Measurements from ENCODE around the gene MRPL2. TPM values are rescaled to one million over a fixed set of nuclear protein-coding genes. Genes with fewer than 3 reads are reported as not detected.

MRPL2 gene
- total RNA-seq, 1 donor from 2014 or later, result 50.3 TPM

DNA sequence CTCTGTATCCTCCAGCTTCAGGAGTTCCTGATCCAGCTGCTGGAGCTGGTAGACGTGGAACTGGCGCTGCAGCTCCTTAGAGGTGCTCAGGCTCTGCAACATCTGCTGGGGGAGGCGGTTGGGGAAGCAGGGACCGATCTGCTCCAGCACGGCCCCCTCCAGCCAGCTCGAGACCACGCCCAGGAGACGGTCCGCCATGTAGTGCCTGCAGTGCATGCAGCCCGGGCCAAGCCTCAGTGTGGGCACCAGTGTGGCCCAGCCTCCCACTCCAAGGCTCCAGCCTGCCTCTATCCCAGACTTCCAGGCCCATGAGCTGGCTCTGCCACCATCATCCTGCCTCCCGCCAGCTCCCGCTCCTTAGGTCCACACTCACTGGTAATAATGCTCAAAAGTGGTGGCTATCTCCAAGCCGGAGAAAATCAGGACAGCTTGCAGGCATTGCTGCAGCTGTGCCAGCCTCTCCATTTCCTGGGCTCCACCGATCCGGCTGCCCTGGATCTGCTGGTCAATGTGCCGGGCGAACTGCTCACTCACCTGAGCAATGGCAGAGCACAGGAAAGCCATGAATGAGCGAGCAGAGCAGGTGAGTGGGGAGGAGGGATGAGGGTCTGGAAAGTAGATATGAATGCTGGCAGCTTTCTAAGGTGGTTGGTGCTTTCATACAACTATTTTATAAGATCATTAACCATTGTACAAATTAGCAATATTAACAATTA, 18.5 kb downstream of the MRPL2 start:
- FAIRE-seq, result peak; percentile 80
- TF ChIP-seq, protein P1, sequence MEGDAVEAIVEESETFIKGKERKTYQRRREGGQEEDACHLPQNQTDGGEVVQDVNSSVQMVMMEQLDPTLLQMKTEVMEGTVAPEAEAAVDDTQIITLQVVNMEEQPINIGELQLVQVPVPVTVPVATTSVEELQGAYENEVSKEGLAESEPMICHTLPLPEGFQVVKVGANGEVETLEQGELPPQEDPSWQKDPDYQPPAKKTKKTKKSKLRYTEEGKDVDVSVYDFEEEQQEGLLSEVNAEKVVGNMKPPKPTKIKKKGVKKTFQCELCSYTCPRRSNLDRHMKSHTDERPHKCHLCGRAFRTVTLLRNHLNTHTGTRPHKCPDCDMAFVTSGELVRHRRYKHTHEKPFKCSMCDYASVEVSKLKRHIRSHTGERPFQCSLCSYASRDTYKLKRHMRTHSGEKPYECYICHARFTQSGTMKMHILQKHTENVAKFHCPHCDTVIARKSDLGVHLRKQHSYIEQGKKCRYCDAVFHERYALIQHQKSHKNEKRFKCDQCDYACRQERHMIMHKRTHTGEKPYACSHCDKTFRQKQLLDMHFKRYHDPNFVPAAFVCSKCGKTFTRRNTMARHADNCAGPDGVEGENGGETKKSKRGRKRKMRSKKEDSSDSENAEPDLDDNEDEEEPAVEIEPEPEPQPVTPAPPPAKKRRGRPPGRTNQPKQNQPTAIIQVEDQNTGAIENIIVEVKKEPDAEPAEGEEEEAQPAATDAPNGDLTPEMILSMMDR (IDR thresholded peaks at IDR 0.05; ENCODE audit: insufficient read depth, low read length, severe bottlenecking), result no peak
- H3K36me3 ChIP-seq (ENCODE audit: control insufficient read depth, insufficient read depth, low read length), result peaks cover 32% of the 10 kb centered on the region
- H3K27me3 ChIP-seq (ENCODE audit: control insufficient read depth, insufficient read depth, low read length), result no peaks in the 10 kb centered on the region
- DNase-seq (ENCODE audit: low read depth), result no peak
- no peak overlapping the region for H3K4me3 ChIP-seq (ENCODE audit: low read depth, low read length)

DNA sequence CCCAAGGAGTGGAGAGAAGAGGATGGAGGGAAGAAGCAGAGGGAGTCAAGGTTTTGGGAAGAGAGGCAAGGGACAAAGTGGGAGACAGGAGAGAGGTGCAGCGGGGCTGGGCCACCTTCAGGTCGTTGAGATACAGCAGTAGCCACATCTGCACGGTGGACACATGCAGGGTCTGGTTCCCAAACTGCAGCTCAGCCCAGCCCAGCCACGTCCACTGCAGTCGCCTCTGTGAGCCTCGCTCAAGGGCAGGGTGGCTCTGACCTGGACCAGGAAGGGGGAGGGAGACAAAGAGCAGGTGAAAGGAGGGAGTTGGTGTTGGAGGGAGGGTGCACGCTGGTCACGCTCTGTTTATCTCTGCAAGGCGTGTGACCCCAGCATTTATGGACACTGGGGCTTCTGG, 20.5 kb downstream of the MRPL2 start:
- DNase-seq (ENCODE audit: low read depth) (no peak), FAIRE-seq (no peak)
- TF ChIP-seq, protein P1 (IDR thresholded peaks at IDR 0.05; ENCODE audit: insufficient read depth, low read length, severe bottlenecking), result no peak
- no peak overlapping the region for H3K4me3 ChIP-seq (ENCODE audit: low read depth, low read length)
- H3K27me3 ChIP-seq (ENCODE audit: control insufficient read depth, insufficient read depth, low read length), result no peaks in the 10 kb centered on the region
- peaks cover 30% of the 10 kb centered on the region for H3K36me3 ChIP-seq (ENCODE audit: control insufficient read depth, insufficient read depth, low read length)

DNA sequence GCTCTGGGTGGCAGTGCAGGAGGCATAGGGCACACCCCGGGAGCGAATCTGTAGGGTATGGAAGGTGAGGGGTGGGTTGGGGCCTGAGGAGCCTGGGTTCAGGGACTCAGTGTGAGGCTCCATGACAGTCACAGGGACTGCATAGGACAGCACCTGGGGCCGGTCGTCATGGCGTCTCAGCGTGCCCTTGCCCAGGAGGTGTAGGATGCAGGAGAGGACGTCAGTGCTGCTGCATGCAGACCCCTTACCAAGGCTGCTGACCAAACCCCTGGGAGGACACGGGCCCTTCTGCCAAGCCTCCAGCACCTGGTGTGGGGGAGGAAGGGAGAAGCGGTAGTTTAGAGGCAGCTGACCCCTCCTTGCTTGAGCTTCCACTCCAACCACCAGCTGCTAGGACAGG, 21.5 kb downstream of the MRPL2 start:
- Histone ChIP-seq H3K36me3 (ENCODE audit: control insufficient read depth, insufficient read depth, low read length) (peaks cover 21% of the 10 kb centered on the region), H3K27me3 (ENCODE audit: control insufficient read depth, insufficient read depth, low read length) (no peaks in the 10 kb centered on the region), H3K4me3 (ENCODE audit: low read depth, low read length) (no peak overlapping the region)
- TF ChIP-seq, protein P1 (IDR thresholded peaks at IDR 0.05; ENCODE audit: insufficient read depth, low read length, severe bottlenecking), result no peak
- FAIRE-seq (no peak), DNase-seq (ENCODE audit: low read depth) (no peak)

DNA sequence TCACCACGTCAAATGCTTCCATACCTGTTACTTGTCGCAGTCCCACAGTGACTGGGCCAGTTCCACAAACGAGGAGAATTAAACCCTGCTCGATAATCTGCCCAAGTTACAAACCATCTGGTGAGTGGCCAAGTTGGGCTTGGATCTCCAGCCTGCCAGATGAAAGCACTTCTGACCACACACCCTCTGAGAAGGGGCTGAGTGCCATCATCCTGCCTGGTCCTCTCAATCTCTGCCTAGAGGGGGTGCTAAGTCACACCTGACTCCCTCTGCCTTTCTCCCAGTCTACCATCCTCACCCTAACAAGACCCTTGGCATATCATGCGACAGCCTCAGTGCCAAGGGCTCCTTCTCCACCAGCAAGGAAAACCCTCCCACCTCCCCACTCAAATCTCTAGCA, 22.0 kb downstream of the MRPL2 start:
- FAIRE-seq (peak; percentile 62), DNase-seq (ENCODE audit: low read depth) (no peak)
- Histone ChIP-seq H3K36me3 (ENCODE audit: control insufficient read depth, insufficient read depth, low read length) (peaks cover 22% of the 10 kb centered on the region), H3K27me3 (ENCODE audit: control insufficient read depth, insufficient read depth, low read length) (no peaks in the 10 kb centered on the region), H3K4me3 (ENCODE audit: low read depth, low read length) (no peak overlapping the region)
- TF ChIP-seq, protein P1 (IDR thresholded peaks at IDR 0.05; ENCODE audit: insufficient read depth, low read length, severe bottlenecking), result no peak

DNA sequence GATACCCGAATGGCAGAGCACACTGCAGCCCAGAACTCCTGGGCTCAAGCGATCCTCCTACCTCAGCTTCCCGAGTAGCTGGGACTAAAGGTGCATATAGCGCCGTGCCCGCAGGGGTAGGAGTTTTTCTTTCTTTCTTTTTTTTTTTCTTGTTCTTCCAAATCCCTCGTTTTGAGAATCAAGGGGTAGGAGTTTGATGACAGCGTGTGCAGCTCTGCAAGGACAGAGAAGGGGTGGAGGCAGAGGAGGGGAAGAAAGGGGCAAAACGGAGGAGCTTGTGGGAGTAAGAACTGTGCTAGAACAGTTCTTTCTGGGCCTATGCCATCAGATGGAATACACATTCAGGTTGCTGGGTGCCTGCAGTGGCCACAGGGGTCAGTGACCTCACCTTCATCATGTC, 22.5 kb downstream of the MRPL2 start:
- TF ChIP-seq, protein P1 (IDR thresholded peaks at IDR 0.05; ENCODE audit: insufficient read depth, low read length, severe bottlenecking), result no peak
- peaks cover 22% of the 10 kb centered on the region for H3K36me3 ChIP-seq (ENCODE audit: control insufficient read depth, insufficient read depth, low read length)
- DNase-seq (ENCODE audit: low read depth) (no peak), FAIRE-seq (no peak)
- H3K27me3 ChIP-seq (ENCODE audit: control insufficient read depth, insufficient read depth, low read length), result no peaks in the 10 kb centered on the region
- H3K4me3 ChIP-seq (ENCODE audit: low read depth, low read length), result no peak overlapping the region
